ENCODE data around the gene UROC1.

DNA sequence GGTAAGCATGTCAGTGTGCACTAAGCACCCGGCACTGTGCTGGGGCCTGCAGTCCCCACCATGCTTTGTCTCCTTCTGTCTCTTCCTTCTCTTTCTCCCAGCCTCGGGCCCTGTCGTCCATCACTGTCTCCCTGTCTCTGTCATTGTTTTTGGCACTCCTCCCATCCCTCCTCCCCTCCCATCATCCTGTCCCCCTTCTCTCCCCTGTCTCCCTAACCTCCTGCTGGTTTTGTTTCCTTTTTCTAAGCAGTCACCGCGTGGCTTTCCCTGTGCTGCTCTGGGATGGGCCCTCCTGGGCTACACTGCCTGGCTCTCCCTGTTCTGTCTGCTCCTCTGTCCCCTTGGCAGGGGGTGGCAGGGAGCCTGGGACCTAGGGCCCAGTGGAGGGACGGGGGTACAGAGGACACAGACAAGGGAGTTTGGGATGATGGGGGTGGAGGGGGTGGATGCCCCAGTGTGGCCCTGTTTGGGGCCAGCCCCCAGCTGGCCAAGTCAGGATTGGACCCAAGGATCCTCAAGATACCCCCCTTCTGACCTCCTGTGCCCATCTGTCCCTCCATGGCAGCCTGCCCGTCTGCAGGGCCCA, 12.1 kb upstream of the UROC1 start:
- no peak for TF ChIP-seq STAT5B (CRISPR knock-in tag; IDR thresholded peaks at IDR 0.05)
- TF ChIP-seq, protein P1, sequence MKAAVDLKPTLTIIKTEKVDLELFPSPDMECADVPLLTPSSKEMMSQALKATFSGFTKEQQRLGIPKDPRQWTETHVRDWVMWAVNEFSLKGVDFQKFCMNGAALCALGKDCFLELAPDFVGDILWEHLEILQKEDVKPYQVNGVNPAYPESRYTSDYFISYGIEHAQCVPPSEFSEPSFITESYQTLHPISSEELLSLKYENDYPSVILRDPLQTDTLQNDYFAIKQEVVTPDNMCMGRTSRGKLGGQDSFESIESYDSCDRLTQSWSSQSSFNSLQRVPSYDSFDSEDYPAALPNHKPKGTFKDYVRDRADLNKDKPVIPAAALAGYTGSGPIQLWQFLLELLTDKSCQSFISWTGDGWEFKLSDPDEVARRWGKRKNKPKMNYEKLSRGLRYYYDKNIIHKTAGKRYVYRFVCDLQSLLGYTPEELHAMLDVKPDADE (CRISPR knock-in tag; IDR thresholded peaks at IDR 0.05) = no peak
